Tibial nerve (tissue), 4 donors: ENCODE measurements around the gene DDIT4.

Experiments used
- CTCF ChIP-seq, 5 experiments: fragments of 200-600 bp in 3 of 5; fragments of 450-650 bp in 2 of 5; sonication (generic) in 3 of 5; IDR thresholded peaks; one replicate each; pipeline ENCODE4 v1.5.1; 2016 to 2019; ENCODE audit warnings: antibody characterized with exemption in 5 of 5, mild to moderate bottlenecking in 3 of 5, moderate library complexity in 2 of 5
- EP300 ChIP-seq, 2 donors: sonication (generic); formaldehyde crosslinking; IDR thresholded peaks; one replicate each; pipeline ENCODE4 v1.6.1; 2017; ENCODE audit warnings: antibody characterized with exemption in 2 of 2, mild to moderate bottlenecking in 1 of 2
- POLR2A ChIP-seq, 2 donors: fragments of 450-650 bp; IDR thresholded peaks; one replicate each; pipeline ENCODE4 v1.6.1; 2017; ENCODE audit warnings: antibody characterized with exemption in 2 of 2, mild to moderate bottlenecking in 2 of 2, moderate library complexity in 2 of 2

DNA sequence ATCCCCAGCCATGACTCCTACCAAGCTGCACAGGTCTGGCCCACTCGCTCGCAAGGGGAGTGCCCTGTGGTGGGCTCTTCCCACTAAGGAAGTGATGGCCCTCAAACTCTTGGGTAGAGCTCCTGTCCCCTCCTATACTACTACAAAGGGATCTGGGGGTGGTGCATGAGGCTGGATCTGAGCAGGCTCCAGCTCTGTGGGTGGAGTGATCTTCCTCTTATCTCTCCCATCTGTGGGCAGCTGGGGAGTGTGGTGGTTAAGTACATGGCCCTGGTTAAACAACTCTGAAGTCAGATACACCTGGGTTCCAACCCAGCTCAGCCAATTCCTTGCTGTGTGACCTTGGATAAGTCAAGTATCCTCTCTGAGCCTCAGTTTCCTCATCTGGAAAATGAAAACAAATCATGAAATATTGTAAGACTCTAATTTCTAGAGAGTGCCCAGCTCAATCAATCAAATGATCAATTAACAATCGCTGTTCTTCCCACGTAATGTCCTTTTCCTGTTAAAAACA, 17.4 kb downstream of the DDIT4 start:
- no peak for TF ChIP-seq CTCF (IDR thresholded peaks at IDR 0.05)
- no peak for TF ChIP-seq POLR2A (IDR thresholded peaks at IDR 0.05)
- no peak for TF ChIP-seq EP300 (IDR thresholded peaks at IDR 0.05)
